CD8-positive, alpha-beta memory T cell (primary cell): ENCODE measurements around the gene WWC1. TPM values are rescaled to one million over a fixed set of nuclear protein-coding genes. Genes with fewer than 3 reads are reported as not detected.

ENCODE experiments used
- CTCF ChIA-PET: fragments of 350-600 bp; sonication (Branson Sonifier 250); formaldehyde crosslinking; loops from one replicate; lab custom pipeline; 2021; ENCODE audit warnings: antibody characterized with exemption; lab: Charles Lee
- POLR2A ChIA-PET: fragments of 350-600 bp; sonication (Branson Sonifier 250); formaldehyde crosslinking; loops from one replicate; lab custom pipeline; 2021; ENCODE audit warnings: antibody characterized with exemption; lab: Charles Lee
- DNase-seq, 5 donors: peaks; one replicate each; pipeline versions ENCODE4 v3.0.0 to v3.0.0-alpha.2; 2020 to 2022; ENCODE audit warnings: mixed read lengths in 1 of 5
- H3K27ac ChIP-seq: one replicate; pipeline ENCODE4 v1.7.0; 2013; ENCODE audit warnings: low read depth, mild to moderate bottlenecking, low read length, moderate library complexity
- H3K27me3 ChIP-seq: 2 replicates; pipeline ENCODE4 v1.7.0; 2013; ENCODE audit warnings: low read length, mild to moderate bottlenecking; ENCODE audit not compliant: insufficient read depth, poor library complexity, severe bottlenecking
- H3K36me3 ChIP-seq: 2 replicates; pipeline ENCODE4 v1.7.0; 2013; ENCODE audit warnings: mild to moderate bottlenecking, low read length, moderate library complexity; ENCODE audit not compliant: insufficient read depth
- H3K4me1 ChIP-seq: 2 replicates; pipeline ENCODE4 v1.7.0; 2013; ENCODE audit warnings: mild to moderate bottlenecking, low read length, moderate library complexity; ENCODE audit not compliant: insufficient read depth
- H3K4me3 ChIP-seq: 2 replicates; pipeline ENCODE4 v1.7.0; 2013; ENCODE audit warnings: mild to moderate bottlenecking, low read length
- H3K9me3 ChIP-seq: 2 replicates; pipeline ENCODE4 v1.7.0; 2013; ENCODE audit warnings: mild to moderate bottlenecking, low read length
- H3K27ac Mint-ChIP-seq, 8 donors: one replicate each; pipeline ENCODE4 v1.8.0; 2020 to 2021; ENCODE audit warnings: mixed read lengths in 8 of 8, mild to moderate bottlenecking in 6 of 8, inconsistent platforms in 3 of 8, moderate library complexity in 3 of 8
- H3K27me3 Mint-ChIP-seq, 2 donors: one replicate each; pipeline ENCODE4 v1.8.0; 2020 to 2021; ENCODE audit warnings: mixed read lengths in 2 of 2, mild to moderate bottlenecking in 1 of 2, moderate library complexity in 1 of 2
- H3K36me3 Mint-ChIP-seq, 3 donors: one replicate each; pipeline ENCODE4 v1.8.0; 2020 to 2021; ENCODE audit warnings: mixed read lengths in 3 of 3, inconsistent platforms in 1 of 3, mild to moderate bottlenecking in 1 of 3
- H3K4me1 Mint-ChIP-seq, 3 donors: one replicate each; pipeline ENCODE4 v1.8.0; 2020 to 2021; ENCODE audit warnings: mixed read lengths in 3 of 3, inconsistent platforms in 1 of 3, mild to moderate bottlenecking in 1 of 3
- H3K4me3 Mint-ChIP-seq, 7 donors: one replicate each; pipeline ENCODE4 v1.8.0; 2020 to 2021; ENCODE audit warnings: mixed read lengths in 7 of 7, mild to moderate bottlenecking in 6 of 7, moderate library complexity in 4 of 7, inconsistent platforms in 2 of 7
- H3K9me3 Mint-ChIP-seq, 5 donors: one replicate each; pipeline ENCODE4 v1.8.0; 2020 to 2022; ENCODE audit warnings: mixed read lengths in 5 of 5, mild to moderate bottlenecking in 3 of 5, moderate library complexity in 2 of 5, inconsistent platforms in 1 of 5
- polyA plus RNA-seq: library from polyadenylated mRNA; unstranded; fragments of 300-500 nt; fragmentation: Illumina TruSeq; gene quantifications from one replicate; pipeline ENCODE4 v1.2.3, GENCODE V29; 2021
- total RNA-seq, 2 experiments: library from RNA; stranded (reverse); gene quantifications; one replicate each; pipeline ENCODE4 v1.2.3, GENCODE V29; 2021

WWC1 gene
- total and polyA plus RNA-seq, 3 experiments from 2014 or later = 0.52 to 1.8 (median 0.77) TPM

DNA sequence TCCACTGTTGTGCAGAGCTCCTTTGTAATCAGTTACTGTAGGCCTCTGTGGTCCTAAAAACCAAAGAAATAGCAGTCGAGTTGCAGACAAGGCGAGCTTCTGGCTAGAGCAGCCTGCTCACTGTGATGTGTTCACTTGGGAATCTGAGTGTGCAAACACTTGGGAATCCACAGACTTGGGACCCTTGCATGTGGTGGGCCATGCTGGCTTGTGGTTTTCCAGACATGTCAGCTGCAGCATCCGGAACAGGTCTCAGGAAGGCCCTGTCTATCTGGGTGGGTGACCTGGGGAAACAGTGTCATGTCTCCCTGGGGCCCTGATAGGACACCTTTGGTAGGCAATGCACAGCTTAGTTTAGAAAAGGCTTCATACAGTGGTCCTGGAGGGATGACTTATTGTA lies 66.4 kb downstream of the WWC1 start:
- Mint-ChIP-seq H3K36me3 (no peaks in the 10 kb centered on the region), H3K27ac (no peak overlapping the region), H3K4me1 (no peaks in the 10 kb centered on the region), H3K9me3 (no peaks in the 10 kb centered on the region), H3K4me3 (no peak overlapping the region), H3K27me3 (peaks cover 7 to 9% of the 10 kb centered on the region in 2 donors)
- Histone ChIP-seq H3K36me3 (no peaks in the 10 kb centered on the region), H3K4me3 (no peak overlapping the region), H3K4me1 (no peaks in the 10 kb centered on the region), H3K27me3 (no peaks in the 10 kb centered on the region), H3K27ac (no peak overlapping the region), H3K9me3 (no peaks in the 10 kb centered on the region)
- POLR2A ChIA-PET = no interaction called here
- CTCF ChIA-PET = no interaction called here
- no peak for DNase-seq

DNA sequence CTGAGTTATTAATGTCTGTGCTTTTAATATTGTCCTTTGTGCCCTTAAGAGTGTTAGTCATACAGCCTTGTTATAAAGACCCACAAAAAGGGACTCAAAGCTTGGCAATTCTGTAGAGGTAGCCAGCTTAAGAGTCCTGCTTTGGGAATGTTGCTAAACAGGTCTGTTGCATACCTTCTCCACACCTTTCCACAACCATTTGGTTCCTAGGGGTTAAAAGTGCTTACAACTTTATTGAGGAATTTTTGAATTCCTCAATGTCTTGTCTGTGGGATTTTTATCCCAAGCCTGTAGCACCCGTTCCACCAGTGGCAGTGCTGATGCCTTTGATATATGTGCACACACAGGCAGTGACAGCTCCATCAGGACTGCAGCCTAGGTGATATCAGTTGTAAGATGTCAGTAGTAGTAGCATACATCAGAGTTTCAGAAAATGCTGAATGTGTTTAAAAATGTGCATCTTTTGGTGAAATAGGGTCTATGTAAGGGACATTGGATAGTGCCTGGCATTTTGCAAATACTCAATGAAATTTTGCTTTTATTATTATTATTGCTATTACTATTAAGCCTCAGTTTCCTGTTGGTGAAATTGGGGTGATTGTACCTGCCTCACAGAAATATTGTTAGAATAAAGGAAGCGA lies 68.5 kb downstream of the WWC1 start:
- Histone ChIP-seq H3K36me3 (no peaks in the 10 kb centered on the region), H3K4me3 (no peak overlapping the region), H3K4me1 (no peaks in the 10 kb centered on the region), H3K9me3 (no peaks in the 10 kb centered on the region), H3K27me3 (no peaks in the 10 kb centered on the region), H3K27ac (no peak overlapping the region)
- Mint-ChIP-seq H3K4me1 (no peaks in the 10 kb centered on the region), H3K36me3 (no peaks in the 10 kb centered on the region), H3K27me3 (peaks cover 9 to 11% of the 10 kb centered on the region in 2 donors), H3K4me3 (no peak overlapping the region), H3K9me3 (no peaks in the 10 kb centered on the region), H3K27ac (no peak overlapping the region)
- ChIA-PET POLR2A (no interaction called here), CTCF (no interaction called here)
- no peak for DNase-seq

DNA sequence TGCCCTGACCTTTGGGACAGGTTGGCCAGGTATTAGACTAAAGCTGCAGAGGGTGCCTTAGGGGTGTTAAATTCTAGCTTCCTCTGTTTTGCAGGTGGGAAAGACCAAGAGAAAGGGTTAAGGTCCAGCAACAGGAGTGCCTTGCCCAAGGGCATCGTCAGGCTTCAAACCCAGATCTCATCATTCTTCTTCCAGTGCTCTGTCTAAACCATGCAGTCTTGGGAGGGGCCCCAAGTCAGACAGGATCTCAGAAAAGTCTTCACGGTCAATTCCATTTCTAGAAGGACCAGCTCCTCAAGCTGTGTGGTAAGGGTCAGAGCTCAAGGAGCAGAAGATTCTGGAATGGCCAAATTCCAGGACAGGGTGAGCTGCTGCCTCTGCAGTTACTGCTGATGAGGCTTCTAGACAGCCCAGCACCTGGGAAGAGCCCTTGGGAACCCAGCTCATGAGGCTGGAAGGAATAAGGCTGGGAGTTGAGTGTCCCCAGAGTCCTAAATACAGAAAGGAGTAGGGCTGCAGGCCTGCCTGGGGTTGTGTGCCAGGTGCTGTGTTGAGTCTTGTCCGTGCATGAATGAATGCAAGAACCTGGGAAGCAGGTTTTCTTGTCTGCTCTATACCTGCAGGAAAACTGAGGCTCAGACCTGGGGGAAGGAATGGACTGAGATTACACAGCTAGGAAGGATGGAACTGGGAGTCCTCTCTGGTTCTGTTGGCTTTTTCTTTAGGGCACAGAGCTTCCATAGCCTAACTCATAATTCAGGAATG lies 69.3 kb downstream of the WWC1 start:
- Mint-ChIP-seq H3K27ac (no peak overlapping the region), H3K27me3 (peaks cover 9 to 12% of the 10 kb centered on the region in 2 donors), H3K36me3 (no peaks in the 10 kb centered on the region), H3K9me3 (no peaks in the 10 kb centered on the region), H3K4me3 (no peak overlapping the region), H3K4me1 (no peaks in the 10 kb centered on the region)
- DNase-seq = no peak
- Histone ChIP-seq H3K27me3 (no peaks in the 10 kb centered on the region), H3K36me3 (no peaks in the 10 kb centered on the region), H3K4me1 (no peaks in the 10 kb centered on the region), H3K9me3 (no peaks in the 10 kb centered on the region), H3K4me3 (no peak overlapping the region), H3K27ac (no peak overlapping the region)
- POLR2A ChIA-PET = no interaction called here
- CTCF ChIA-PET = no interaction called here

DNA sequence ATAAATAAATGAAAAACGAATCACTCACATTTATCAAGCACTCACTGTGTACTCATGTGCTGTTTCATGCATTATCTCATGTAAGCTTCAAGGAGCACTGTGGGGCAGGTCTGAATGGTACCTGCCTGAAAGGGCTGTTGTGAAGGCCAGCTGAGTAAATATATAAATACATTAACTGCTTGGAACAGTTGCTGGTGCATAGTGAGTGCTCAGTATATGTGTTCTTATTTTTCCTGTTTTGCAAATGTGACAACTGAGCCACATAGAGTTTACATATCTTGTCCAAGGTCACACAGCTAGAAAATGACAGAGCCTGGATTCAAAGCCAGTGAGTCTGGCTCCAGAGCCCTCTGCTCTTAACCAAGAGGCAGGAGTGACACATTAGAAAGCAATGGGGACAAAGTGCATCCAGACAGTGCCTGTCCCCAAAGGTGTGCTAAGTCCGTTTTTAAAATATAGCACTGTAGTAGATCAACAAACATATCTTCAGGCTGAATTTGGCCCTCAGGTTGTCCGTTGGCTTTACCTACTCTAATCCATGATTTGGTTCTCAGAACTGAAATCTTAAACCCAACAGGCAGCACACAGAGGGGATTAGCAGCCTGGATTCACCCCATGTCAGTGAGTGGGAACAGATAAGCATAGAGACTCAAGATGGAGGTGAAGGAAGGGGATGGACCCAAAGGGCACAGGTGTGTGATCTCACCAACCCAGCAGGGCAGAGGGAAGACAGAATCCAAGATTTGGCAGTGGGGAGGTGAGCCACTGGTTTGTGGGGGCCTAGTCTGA lies 70.8 kb downstream of the WWC1 start:
- Histone ChIP-seq H3K27me3 (no peaks in the 10 kb centered on the region), H3K4me1 (no peaks in the 10 kb centered on the region), H3K9me3 (no peaks in the 10 kb centered on the region), H3K4me3 (no peak overlapping the region), H3K36me3 (no peaks in the 10 kb centered on the region), H3K27ac (no peak overlapping the region)
- Mint-ChIP-seq H3K4me1 (no peaks in the 10 kb centered on the region), H3K4me3 (no peak overlapping the region), H3K27ac (no peak overlapping the region), H3K36me3 (no peaks in the 10 kb centered on the region), H3K9me3 (no peaks in the 10 kb centered on the region), H3K27me3 (peaks cover 13 to 14% of the 10 kb centered on the region in 2 donors)
- ChIA-PET CTCF (no interaction called here), POLR2A (no interaction called here)
- no peak for DNase-seq

DNA sequence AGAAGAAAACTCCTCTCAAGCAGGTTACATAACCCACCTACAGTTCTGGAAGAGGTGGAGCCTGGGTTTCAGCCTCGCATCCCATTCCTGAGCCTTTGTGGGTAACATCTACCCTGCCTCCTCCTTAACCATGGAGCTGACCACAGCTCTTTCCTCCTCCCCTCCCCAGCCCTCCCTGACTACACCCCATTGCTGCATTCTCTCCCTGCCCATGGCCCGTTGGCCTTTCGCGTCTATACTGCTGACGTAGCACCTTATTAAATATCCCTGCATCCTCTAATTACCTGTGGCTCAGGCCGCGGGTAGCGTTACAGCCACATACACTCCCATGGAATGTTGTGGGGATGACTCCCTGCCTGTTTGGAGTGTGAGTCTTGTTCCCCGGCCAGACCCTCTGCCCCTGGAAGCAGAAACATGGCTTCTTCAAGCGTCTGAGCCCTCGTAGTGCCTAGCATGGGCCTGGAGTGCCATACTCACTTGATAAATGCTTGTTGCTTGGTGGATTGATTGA lies 72.8 kb downstream of the WWC1 start:
- Histone ChIP-seq H3K4me1 (no peaks in the 10 kb centered on the region), H3K36me3 (no peaks in the 10 kb centered on the region), H3K27ac (no peak overlapping the region), H3K4me3 (no peak overlapping the region), H3K9me3 (no peaks in the 10 kb centered on the region), H3K27me3 (no peaks in the 10 kb centered on the region)
- no peak overlapping the region for H3K27ac Mint-ChIP-seq
- no peak overlapping the region for H3K4me3 Mint-ChIP-seq
- no peak for DNase-seq
- no peaks in the 10 kb centered on the region for H3K9me3 Mint-ChIP-seq
- CTCF ChIA-PET = no interaction called here
- POLR2A ChIA-PET = no interaction called here
- no peaks in the 10 kb centered on the region for H3K36me3 Mint-ChIP-seq
- H3K4me1 Mint-ChIP-seq = no peaks in the 10 kb centered on the region
- H3K27me3 Mint-ChIP-seq = peaks cover 13 to 14% of the 10 kb centered on the region in 2 donors

DNA sequence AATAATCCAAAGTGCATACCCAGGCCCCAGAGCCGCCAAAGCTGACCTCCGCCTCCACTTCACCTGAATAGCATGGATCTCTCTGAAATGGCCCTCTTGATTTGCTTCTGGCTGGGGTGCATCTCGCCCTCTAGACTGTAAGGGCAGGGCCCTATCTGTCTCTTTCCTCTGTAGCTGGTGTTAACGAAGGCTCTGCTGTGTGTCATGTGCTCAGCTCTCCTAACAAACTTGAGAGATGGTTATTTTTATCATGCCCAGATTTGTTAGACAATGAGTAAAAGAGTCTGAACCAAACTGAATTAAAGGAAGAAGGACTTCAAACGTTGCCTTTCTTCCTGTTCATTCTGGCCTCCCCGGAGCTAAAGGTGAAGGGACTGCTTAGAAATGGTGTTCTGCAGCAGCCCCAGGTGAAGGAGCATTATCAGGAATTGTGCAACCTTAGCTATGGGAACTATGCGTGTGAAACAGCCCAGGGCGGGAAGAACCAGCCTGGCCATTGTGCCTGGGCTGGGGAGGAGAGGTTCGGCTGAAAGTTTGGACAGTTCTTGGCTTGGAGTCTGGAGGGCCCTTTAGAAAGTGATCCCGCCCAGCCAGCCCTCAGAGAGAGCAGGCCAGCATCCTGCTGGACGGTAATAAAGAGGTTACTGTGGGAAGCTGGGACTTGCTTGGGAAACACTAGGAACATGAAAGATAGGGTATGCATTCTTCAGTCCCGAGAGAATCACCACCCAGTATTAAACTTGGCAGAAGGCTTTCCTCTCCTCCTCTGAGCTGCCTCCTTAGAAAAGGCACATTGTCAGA lies 73.5 kb downstream of the WWC1 start:
- H3K4me1 ChIP-seq = no peaks in the 10 kb centered on the region
- H3K4me3 ChIP-seq = no peak overlapping the region
- Mint-ChIP-seq H3K9me3 (no peaks in the 10 kb centered on the region), H3K4me3 (no peak overlapping the region), H3K4me1 (no peaks in the 10 kb centered on the region), H3K27me3 (peaks cover 13 to 18% of the 10 kb centered on the region in 2 donors), H3K36me3 (no peaks in the 10 kb centered on the region), H3K27ac (no peak overlapping the region)
- H3K36me3 ChIP-seq = no peaks in the 10 kb centered on the region
- ChIA-PET POLR2A (no interaction called here), CTCF (no interaction called here)
- H3K27me3 ChIP-seq = no peaks in the 10 kb centered on the region
- H3K9me3 ChIP-seq = no peaks in the 10 kb centered on the region
- no peak overlapping the region for H3K27ac ChIP-seq
- DNase-seq = no peak

DNA sequence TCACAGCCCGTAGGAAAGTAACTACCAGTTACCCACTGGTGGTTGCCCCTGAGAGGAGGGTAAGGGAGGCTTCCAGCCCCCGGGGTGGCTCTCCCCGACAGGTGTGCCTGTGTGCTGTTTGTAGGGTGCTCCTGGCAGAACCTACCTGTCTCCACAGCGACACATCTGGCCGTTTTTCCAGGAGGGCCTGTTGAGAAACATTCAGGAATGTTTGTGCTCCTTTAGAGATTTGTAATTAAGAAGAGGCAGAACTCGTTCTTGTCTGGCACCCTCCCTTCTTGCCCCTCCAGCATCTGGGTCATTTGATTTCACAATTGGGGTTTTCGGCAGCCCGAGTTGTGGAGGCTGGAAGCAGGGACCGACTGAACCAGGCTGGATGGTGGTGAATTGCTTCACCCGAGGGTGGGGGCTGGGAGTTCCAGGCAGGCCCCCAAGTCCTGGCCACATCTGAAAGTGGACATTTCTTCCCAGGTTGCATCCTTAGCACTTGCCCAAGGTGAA lies 74.2 kb downstream of the WWC1 start:
- peaks cover 8 to 14% of the 10 kb centered on the region in 2 donors for H3K27me3 Mint-ChIP-seq
- no peak for DNase-seq
- no peaks in the 10 kb centered on the region for H3K36me3 Mint-ChIP-seq
- no peak overlapping the region for H3K4me3 ChIP-seq
- ChIA-PET POLR2A (no interaction called here), CTCF (no interaction called here)
- H3K27me3 ChIP-seq = no peaks in the 10 kb centered on the region
- H3K9me3 Mint-ChIP-seq = no peaks in the 10 kb centered on the region
- no peaks in the 10 kb centered on the region for H3K36me3 ChIP-seq
- H3K4me1 ChIP-seq = no peaks in the 10 kb centered on the region
- H3K4me1 Mint-ChIP-seq = no peaks in the 10 kb centered on the region
- no peak overlapping the region for H3K4me3 Mint-ChIP-seq
- no peak overlapping the region for H3K27ac Mint-ChIP-seq
- no peak overlapping the region for H3K27ac ChIP-seq
- H3K9me3 ChIP-seq = no peaks in the 10 kb centered on the region
